ENCODE measurements around the gene NFAM1. TPM values are rescaled to one million over a fixed set of nuclear protein-coding genes. Genes with fewer than 3 reads are reported as not detected.

NFAM1 gene
- total and polyA plus RNA-seq, 2 experiments from 2014 or later: not detected

DNA sequence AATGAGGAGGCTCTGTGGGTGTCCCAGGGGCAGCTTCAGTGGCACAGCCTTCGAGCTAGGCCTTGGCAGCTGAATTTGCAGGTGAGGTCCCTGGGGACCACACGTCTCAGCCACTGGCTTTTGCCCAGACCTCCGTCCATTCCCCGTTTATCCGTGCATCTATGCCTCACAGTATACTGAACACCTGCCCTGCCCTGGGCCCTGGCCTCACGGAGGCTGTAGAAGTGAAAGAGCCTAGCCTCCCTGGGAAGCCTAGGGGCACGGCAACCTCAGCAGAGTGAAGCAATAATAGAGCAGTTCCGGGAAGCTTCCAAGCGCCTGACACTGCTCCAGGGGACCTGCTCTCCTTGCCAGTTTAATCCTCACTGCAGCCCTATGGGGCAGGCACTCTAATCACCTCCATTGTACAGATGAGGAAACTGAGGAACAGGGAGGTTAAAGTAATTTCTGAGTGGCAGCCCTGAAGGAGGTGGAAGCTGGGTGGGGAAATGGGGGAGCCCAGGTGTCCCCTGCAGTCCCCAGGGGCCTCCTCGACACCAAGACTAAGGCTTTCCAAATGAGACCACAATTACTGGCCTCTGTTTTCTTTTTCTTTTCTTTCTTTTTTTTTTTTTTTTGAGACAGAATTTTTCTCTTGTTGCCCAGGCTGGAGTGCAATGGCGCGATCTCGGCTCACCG lies 2.7 kb upstream of the NFAM1 start:
- Histone ChIP-seq H3F3A (ENCODE audit: insufficient read depth) (no peaks in the 10 kb centered on the region), H3K4me2 (ENCODE audit: unreplicated experiment) (no peak overlapping the region), H2AFZ (no peak overlapping the region), H3K4me1 (ENCODE audit: insufficient read depth) (0 out of 2 replicates have a peak, but pooled peaks cover 1% of the 10 kb centered on the region), H3K79me2 (ENCODE audit: insufficient read depth) (no peaks in the 10 kb centered on the region), H3K9me2 (ENCODE audit: insufficient read depth) (no peaks in the 10 kb centered on the region), H3K9ac (no peak overlapping the region), H4K20me1 (ENCODE audit: insufficient read depth) (no peaks in the 10 kb centered on the region), H3K36me3 (ENCODE audit: low read depth) (no peaks in the 10 kb centered on the region), H3K4me3 (no peak overlapping the region), H3K9me3 (ENCODE audit: low read depth) (no peaks in the 10 kb centered on the region), H3K27ac (no peak overlapping the region), H3K27me3 (replicated peaks; ENCODE audit: insufficient read depth) (peaks cover 44% of the 10 kb centered on the region)
- in situ Hi-C loops (cut with MboI): loop anchor here (10.0 kb wide), 2 partner anchors 270 to 340 kb away; partner anchors contain the start of gene NDUFA6
- DNase-seq: no peak
- TF ChIP-seq EZH2 (IDR thresholded peaks at IDR 0.05; ENCODE audit: insufficient read depth, poor library complexity, severe bottlenecking) (no peak), EZH2phosphoT487 (IDR thresholded peaks at IDR 0.05; ENCODE audit: insufficient read depth, low read depth) (no peak)
- 63% methylated on average over 13 to 14 of the region's 14 CpGs for WGBS, 2 experiments (ENCODE audit: low coverage in 1 of 2, low lambda C conversion rate in 2 of 2, missing lambda C conversion rate in 2 of 2)

DNA sequence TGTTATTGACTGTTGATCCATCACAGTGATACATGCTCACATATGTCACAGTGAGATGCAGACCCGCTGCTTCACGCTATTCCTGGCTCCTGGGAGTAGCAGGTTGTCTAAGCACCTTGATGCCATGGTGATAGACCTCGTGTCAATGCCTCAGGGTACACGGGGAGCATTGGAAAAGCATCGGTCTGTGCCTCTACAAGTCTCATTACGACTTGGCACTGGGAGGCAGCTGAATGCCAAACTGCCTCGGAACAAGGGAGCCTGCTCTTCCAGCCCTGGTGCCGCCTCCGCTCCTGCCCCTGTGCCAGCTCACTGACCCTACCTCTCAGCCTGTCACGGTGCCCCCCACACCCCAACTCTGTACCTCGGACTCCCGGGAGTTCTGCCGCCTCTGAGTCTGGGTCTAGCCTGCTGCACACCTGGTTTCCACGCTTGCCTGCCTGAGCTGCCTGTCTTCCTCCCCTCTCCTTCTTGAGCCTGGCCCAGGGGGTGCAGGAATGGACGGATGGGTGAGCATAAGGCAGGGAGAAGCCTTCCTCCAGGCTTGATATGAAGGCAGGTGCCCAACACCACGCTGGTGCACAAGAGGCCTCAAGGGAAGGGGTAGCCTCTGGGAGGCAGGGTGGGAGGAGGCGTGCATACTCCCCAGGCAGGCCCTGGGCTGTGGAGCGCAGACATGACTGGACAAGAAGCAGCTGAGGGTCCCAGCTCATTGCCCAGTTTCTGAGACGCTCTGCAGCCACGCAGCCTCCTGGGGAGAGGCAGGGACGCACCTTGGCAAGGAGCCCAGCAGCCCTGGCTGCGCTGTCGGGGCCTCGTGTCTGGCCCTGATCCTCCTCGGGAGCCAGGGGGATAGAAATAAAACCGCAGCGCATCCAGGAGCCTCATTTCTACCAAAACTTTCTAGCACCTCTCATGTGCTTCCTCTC lies 1.8 kb upstream of the NFAM1 start:
- Histone ChIP-seq H2AFZ (no peak overlapping the region), H3K9me3 (ENCODE audit: low read depth) (no peaks in the 10 kb centered on the region), H3K36me3 (ENCODE audit: low read depth) (no peaks in the 10 kb centered on the region), H3K9ac (no peak overlapping the region), H3K27me3 (replicated peaks; ENCODE audit: insufficient read depth) (peaks cover 44% of the 10 kb centered on the region), H3K4me1 (ENCODE audit: insufficient read depth) (no peaks in the 10 kb centered on the region), H3K79me2 (ENCODE audit: insufficient read depth) (no peaks in the 10 kb centered on the region), H3K4me3 (no peak overlapping the region), H3F3A (ENCODE audit: insufficient read depth) (no peaks in the 10 kb centered on the region), H4K20me1 (ENCODE audit: insufficient read depth) (no peaks in the 10 kb centered on the region), H3K9me2 (ENCODE audit: insufficient read depth) (no peaks in the 10 kb centered on the region), H3K4me2 (ENCODE audit: unreplicated experiment) (no peak overlapping the region), H3K27ac (no peak overlapping the region)
- in situ Hi-C loops (cut with MboI): loop anchor here (10.0 kb wide), 2 partner anchors 269 to 339 kb away; partner anchors contain the start of gene NDUFA6
- WGBS, 2 experiments (ENCODE audit: low coverage in 1 of 2, low lambda C conversion rate in 2 of 2, missing lambda C conversion rate in 2 of 2): 40 to 44% methylated on average over 25 to 26 of the region's 27 CpGs
- no peak for DNase-seq
- no peak for TF ChIP-seq EZH2phosphoT487 (IDR thresholded peaks at IDR 0.05; ENCODE audit: insufficient read depth, low read depth)
- TF ChIP-seq EZH2 (IDR thresholded peaks at IDR 0.05; ENCODE audit: insufficient read depth, poor library complexity, severe bottlenecking): no peak

DNA sequence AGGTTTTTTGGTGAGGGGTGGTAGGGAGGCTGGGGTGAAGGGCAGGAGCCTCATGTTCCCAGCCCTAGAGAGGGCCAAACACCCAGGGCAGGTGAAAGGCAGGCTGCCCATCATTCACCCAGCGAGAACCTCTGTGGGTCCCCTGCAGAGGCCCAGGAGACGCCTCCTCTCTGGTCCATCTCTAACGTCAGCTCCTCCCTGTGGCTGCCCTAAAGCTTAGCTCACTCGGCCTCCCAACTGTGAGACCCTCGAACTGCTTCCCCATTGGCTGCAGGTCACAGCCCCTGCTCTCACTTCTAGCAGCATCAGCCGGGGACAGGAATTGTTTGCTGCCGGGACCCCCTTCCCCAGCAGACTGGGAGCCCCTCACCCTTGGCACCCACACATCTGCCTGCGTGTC lies 615 bp upstream of the NFAM1 start:
- Histone ChIP-seq H3K27me3 (replicated peaks; ENCODE audit: insufficient read depth) (peaks cover 44% of the 10 kb centered on the region), H3K4me1 (ENCODE audit: insufficient read depth) (no peaks in the 10 kb centered on the region), H2AFZ (no peak overlapping the region), H3K9ac (no peak overlapping the region), H3K9me3 (ENCODE audit: low read depth) (no peaks in the 10 kb centered on the region), H3K27ac (no peak overlapping the region), H3K9me2 (ENCODE audit: insufficient read depth) (no peaks in the 10 kb centered on the region), H3K79me2 (ENCODE audit: insufficient read depth) (no peaks in the 10 kb centered on the region), H3F3A (ENCODE audit: insufficient read depth) (no peaks in the 10 kb centered on the region), H3K4me2 (ENCODE audit: unreplicated experiment) (no peak overlapping the region), H3K36me3 (ENCODE audit: low read depth) (no peaks in the 10 kb centered on the region), H3K4me3 (no peak overlapping the region), H4K20me1 (ENCODE audit: insufficient read depth) (no peaks in the 10 kb centered on the region)
- WGBS, 2 experiments (ENCODE audit: low coverage in 1 of 2, low lambda C conversion rate in 2 of 2, missing lambda C conversion rate in 2 of 2): 73 to 82% methylated on average over 8 of the region's 8 CpGs
- no peak for DNase-seq
- TF ChIP-seq EZH2 (IDR thresholded peaks at IDR 0.05; ENCODE audit: insufficient read depth, poor library complexity, severe bottlenecking): no peak
- no peak for TF ChIP-seq EZH2phosphoT487 (IDR thresholded peaks at IDR 0.05; ENCODE audit: insufficient read depth, low read depth)
- in situ Hi-C loops (cut with MboI): loop anchor here (10.0 kb wide), 2 partner anchors 268 to 338 kb away; partner anchors contain the start of gene NDUFA6

DNA sequence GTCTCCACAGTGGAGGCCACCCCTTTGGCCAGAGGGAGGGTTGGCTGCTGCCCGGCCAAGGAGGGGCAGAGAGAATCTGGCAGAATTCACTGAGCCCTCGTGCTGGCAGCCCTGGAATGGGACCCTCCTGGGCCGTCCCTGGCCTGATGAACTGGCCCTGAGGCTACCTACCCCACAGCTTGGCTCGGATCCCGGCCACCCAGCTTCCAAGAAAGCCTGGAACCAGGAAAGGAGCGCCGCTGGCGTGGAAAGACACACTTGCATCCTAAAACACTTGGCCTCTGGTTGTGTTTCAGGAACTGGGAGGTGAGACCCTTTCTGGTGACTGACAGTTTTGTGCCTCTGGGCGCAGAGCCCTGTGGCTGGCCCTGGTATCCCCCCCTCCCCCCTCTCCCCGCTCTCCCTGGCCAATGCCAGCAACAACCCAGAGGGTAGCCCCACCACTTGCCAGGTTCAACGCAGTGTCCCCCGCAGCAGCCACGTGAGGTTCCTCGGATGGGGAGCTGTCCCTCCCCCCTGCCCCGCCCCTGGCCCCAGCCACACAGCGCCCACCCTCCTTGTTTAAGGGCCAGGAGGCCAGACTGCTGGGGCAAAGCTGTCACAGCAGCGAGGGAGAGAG lies 693 bp downstream of the NFAM1 start:
- Histone ChIP-seq H3K36me3 (ENCODE audit: low read depth) (no peaks in the 10 kb centered on the region), H3K27ac (no peak overlapping the region), H3K27me3 (replicated peaks; ENCODE audit: insufficient read depth) (peaks cover 44% of the 10 kb centered on the region), H3K9me2 (ENCODE audit: insufficient read depth) (no peaks in the 10 kb centered on the region), H3K4me3 (no peak overlapping the region), H3K9me3 (ENCODE audit: low read depth) (no peaks in the 10 kb centered on the region), H2AFZ (no peak overlapping the region), H3K9ac (no peak overlapping the region), H3K79me2 (ENCODE audit: insufficient read depth) (no peaks in the 10 kb centered on the region), H3F3A (ENCODE audit: insufficient read depth) (no peaks in the 10 kb centered on the region), H3K4me2 (ENCODE audit: unreplicated experiment) (no peak overlapping the region), H4K20me1 (ENCODE audit: insufficient read depth) (no peaks in the 10 kb centered on the region), H3K4me1 (ENCODE audit: insufficient read depth) (no peaks in the 10 kb centered on the region)
- no peak for DNase-seq
- in situ Hi-C loops (cut with MboI): loop anchor here (10.0 kb wide), 2 partner anchors 267 to 337 kb away; partner anchors contain the start of gene NDUFA6
- 38 to 42% methylated on average over 14 to 17 of the region's 17 CpGs for WGBS, 2 experiments (ENCODE audit: low coverage in 1 of 2, low lambda C conversion rate in 2 of 2, missing lambda C conversion rate in 2 of 2)
- TF ChIP-seq EZH2phosphoT487 (IDR thresholded peaks at IDR 0.05; ENCODE audit: insufficient read depth, low read depth) (no peak), EZH2 (IDR thresholded peaks at IDR 0.05; ENCODE audit: insufficient read depth, poor library complexity, severe bottlenecking) (peak; percentile 86)
